OCI-LY7 (cell line): ENCODE results near the gene ARPC2. TPM values are rescaled to one million over a fixed set of nuclear protein-coding genes. Genes with fewer than 3 reads are reported as not detected.

Experiments
- BruUV-seq: library from RNA; stranded (reverse); fragments of 400-500 nt; replicated peaks from 2 replicates; lab custom pipeline; 2021; lab: Mats Ljungman, UMichigan
- CTCF ChIA-PET: fragments of 300-600 bp; sonication (Branson Sonifier 250); formaldehyde crosslinking; loops from one replicate; lab custom pipeline; 2022; ENCODE audit warnings: antibody characterized with exemption; ENCODE audit not compliant: unreplicated experiment; lab: Charles Lee
- POLR2A ChIA-PET: fragments of 300-600 bp; sonication (Branson Sonifier 250); formaldehyde crosslinking; loops from one replicate; lab custom pipeline; 2022; ENCODE audit warnings: antibody characterized with exemption; lab: Charles Lee
- DNase-seq: peaks from one replicate; pipeline ENCODE4 v3.0.0-alpha.2; 2015; ENCODE audit warnings: low spot score
- H2AFZ ChIP-seq: fragments of 200-600 bp; sonication (generic), shearing (Covaris generic); 2 replicates; pipeline ENCODE4 v1.6.1; 2014; ENCODE audit warnings: mild to moderate bottlenecking, antibody characterized with exemption, low read length, moderate library complexity
- H3K27ac ChIP-seq: fragments of 200-600 bp; sonication (generic); 2 replicates; pipeline ENCODE4 v1.5.1; 2014; ENCODE audit warnings: mixed run types, low read depth, mild to moderate bottlenecking, moderate library complexity, low read length, inconsistent platforms; ENCODE audit not compliant: poor library complexity, severe bottlenecking
- H3K36me3 ChIP-seq: fragments of 200-600 bp; sonication (generic); 2 replicates; pipeline ENCODE4 v1.6.1; 2014; ENCODE audit warnings: mild to moderate bottlenecking, antibody characterized with exemption, low read length, moderate library complexity, mixed read lengths; ENCODE audit not compliant: insufficient read depth
- H3K4me1 ChIP-seq: fragments of 200-600 bp; sonication (generic); 2 replicates; pipeline ENCODE4 v1.5.1; 2014; ENCODE audit warnings: mild to moderate bottlenecking, low read length; ENCODE audit not compliant: insufficient read depth, poor library complexity, severe bottlenecking
- H3K4me2 ChIP-seq: fragments of 200-600 bp; sonication (generic); 2 replicates; pipeline ENCODE4 v1.6.1; 2014; ENCODE audit warnings: mild to moderate bottlenecking, low read length
- H3K4me3 ChIP-seq: fragments of 200-600 bp; sonication (generic); 2 replicates; pipeline ENCODE4 v1.5.1; 2014; ENCODE audit warnings: mild to moderate bottlenecking, low read depth, low read length; ENCODE audit not compliant: poor library complexity, severe bottlenecking
- H3K79me2 ChIP-seq: fragments of 200-600 bp; sonication (generic); 2 replicates; pipeline ENCODE4 v1.6.1; 2016; ENCODE audit warnings: low read depth, mild to moderate bottlenecking, low read length, moderate library complexity, mixed read lengths; ENCODE audit not compliant: insufficient read depth
- H3K9me2 ChIP-seq: fragments of 200-600 bp; sonication (generic); 2 replicates; pipeline ENCODE4 v1.6.1; 2016; ENCODE audit warnings: mild to moderate bottlenecking, low read length, mixed read lengths; ENCODE audit not compliant: insufficient read depth
- H3K9me3 ChIP-seq: fragments of 200-600 bp; sonication (generic); 2 replicates; pipeline ENCODE4 v1.6.1; 2014; ENCODE audit warnings: mild to moderate bottlenecking, mixed run types, low read length, mixed read lengths
- H4K20me1 ChIP-seq: fragments of 200-600 bp; sonication (generic); 2 replicates; pipeline ENCODE4 v1.6.1; 2014; ENCODE audit warnings: mild to moderate bottlenecking, antibody characterized with exemption, low read length, moderate library complexity, mixed read lengths; ENCODE audit not compliant: insufficient read depth
- EZH2phosphoT487 ChIP-seq: fragments of 200-600 bp; sonication (generic); IDR thresholded peaks from 2 replicates; pipeline ENCODE4 v1.6.1; 2018; ENCODE audit warnings: low read depth, borderline replicate concordance, mild to moderate bottlenecking, mixed run types, antibody characterized with exemption, low read length, moderate library complexity, mixed read lengths
- intact Hi-C: fragments of 100-400 bp; cut with micrococcal nuclease; formaldehyde crosslinking; loops from one replicate; pipeline ENCODE4 v1.10.0; 2022; ENCODE audit not compliant: unreplicated experiment
- total RNA-seq, 2 experiments: library from RNA; depleted of rRNA in 1 of 2; stranded (reverse); fragments of >200 nt in 1 of 2; shearing (Covaris generic) in 1 of 2; gene quantifications; 2 replicates each; pipeline ENCODE4 v1.2.3, GENCODE V29; 2014 to 2022
- TF ChIP-seq, protein P1 (sequence below): fragments of 200-600 bp; sonication (generic); conservative IDR thresholded peaks from 2 replicates; pipeline ENCODE4 v1.5.1; 2014; ENCODE audit warnings: mild to moderate bottlenecking, antibody characterized with exemption, low read length, moderate library complexity, mixed read lengths

The ARPC2 gene
- total RNA-seq, 2 experiments from 2014 or later = 264 to 545 TPM

DNA sequence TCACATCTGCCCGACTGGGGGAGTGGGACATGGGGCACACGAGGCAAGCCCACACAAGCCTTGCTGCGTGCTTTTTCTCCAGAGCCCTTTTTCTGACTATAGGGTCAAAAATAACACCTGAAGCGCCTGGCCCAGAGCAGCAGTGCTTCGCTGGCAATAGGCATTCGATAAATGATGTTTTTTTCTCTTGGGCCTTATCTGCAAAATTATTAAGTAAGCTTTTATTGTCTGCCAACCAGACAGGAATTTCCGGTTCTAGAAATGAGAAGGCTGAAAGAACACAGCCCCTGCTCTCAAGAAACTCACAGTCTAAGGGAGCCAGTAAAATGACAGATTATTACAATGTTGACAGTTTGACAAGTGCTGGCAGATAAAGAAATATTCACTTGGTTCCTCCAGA lies 78.0 kb downstream of the ARPC2 start:
- H3K79me2 ChIP-seq = peaks cover 11% of the 10 kb centered on the region; the same call in 1 of the 2 replicates
- H3K4me1 ChIP-seq = peaks cover 53% of the 10 kb centered on the region
- ChIA-PET CTCF (interaction anchor here (1.5 kb wide), 2 partner anchors 101 to 105 kb away, joined by 3 to 4 read pairs; no protein-coding TSS in a partner anchor), POLR2A (interaction anchor here (0.9 to 1.3 kb wide), 3 partner anchors 23 to 100 kb away, joined by 3 to 10 read pairs (median 4); no protein-coding TSS in a partner anchor)
- no peak overlapping the region for H2AFZ ChIP-seq
- H3K9me3 ChIP-seq = no peaks in the 10 kb centered on the region
- BruUV-seq = no TSS peak
- no peaks in the 10 kb centered on the region for H3K36me3 ChIP-seq
- intact Hi-C loops = no loop called here
- H3K4me3 ChIP-seq = no peak overlapping the region
- H3K27ac ChIP-seq = no peak overlapping the region
- DNase-seq = no peak
- no peaks in the 10 kb centered on the region for H3K9me2 ChIP-seq
- TF ChIP-seq EZH2phosphoT487 = no peak
- TF ChIP-seq, protein P1, sequence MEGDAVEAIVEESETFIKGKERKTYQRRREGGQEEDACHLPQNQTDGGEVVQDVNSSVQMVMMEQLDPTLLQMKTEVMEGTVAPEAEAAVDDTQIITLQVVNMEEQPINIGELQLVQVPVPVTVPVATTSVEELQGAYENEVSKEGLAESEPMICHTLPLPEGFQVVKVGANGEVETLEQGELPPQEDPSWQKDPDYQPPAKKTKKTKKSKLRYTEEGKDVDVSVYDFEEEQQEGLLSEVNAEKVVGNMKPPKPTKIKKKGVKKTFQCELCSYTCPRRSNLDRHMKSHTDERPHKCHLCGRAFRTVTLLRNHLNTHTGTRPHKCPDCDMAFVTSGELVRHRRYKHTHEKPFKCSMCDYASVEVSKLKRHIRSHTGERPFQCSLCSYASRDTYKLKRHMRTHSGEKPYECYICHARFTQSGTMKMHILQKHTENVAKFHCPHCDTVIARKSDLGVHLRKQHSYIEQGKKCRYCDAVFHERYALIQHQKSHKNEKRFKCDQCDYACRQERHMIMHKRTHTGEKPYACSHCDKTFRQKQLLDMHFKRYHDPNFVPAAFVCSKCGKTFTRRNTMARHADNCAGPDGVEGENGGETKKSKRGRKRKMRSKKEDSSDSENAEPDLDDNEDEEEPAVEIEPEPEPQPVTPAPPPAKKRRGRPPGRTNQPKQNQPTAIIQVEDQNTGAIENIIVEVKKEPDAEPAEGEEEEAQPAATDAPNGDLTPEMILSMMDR = no peak
- H3K4me2 ChIP-seq = no peak overlapping the region
- no peaks in the 10 kb centered on the region for H4K20me1 ChIP-seq

DNA sequence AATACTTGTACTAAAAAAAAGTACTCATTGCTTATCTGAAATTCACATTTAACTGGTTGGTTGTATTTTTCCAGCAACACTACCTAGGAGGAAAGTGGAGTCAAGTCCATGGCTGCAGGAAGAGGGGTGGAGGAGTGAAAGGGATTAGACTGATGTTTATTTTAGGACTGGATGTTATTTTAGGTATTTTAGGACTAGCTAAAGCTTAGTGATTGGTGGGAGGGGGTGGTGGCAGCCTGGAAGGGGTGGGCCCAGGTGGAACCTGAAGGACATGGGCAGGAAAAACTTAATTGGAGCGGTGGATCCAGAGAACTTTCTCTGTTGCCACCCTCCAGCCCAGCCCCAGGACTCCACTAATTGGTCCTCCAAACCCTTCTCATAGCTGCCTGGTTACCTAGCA lies 79.2 kb downstream of the ARPC2 start:
- POLR2A ChIA-PET = interaction anchor here (1.1 to 1.3 kb wide), 5 partner anchors 60 to 98 kb away, joined by 4 to 10 read pairs (median 4); partner anchors contain the start of gene CATIP
- intact Hi-C loops = no loop called here

More for the DNA sequence above, 79.2 kb downstream of the ARPC2 start:
- no peak overlapping the region for H2AFZ ChIP-seq
- no peaks in the 10 kb centered on the region for H4K20me1 ChIP-seq
- CTCF ChIA-PET = interaction anchor here (0.6 to 1.5 kb wide), 4 partner anchors 23 to 392 kb away, joined by 3 to 5 read pairs (median 4); no protein-coding TSS in a partner anchor
- no peak overlapping the region for H3K27ac ChIP-seq
- no peaks in the 10 kb centered on the region for H3K9me3 ChIP-seq
- H3K79me2 ChIP-seq = peaks cover 4% of the 10 kb centered on the region; the same call in 1 of the 2 replicates
- no peak for TF ChIP-seq EZH2phosphoT487
- TF ChIP-seq, protein P1 = no peak
- H3K4me2 ChIP-seq = no peak overlapping the region
- H3K36me3 ChIP-seq = no peaks in the 10 kb centered on the region
- DNase-seq = no peak
- peaks cover 48% of the 10 kb centered on the region for H3K4me1 ChIP-seq
- no peak overlapping the region for H3K4me3 ChIP-seq
- no TSS peak for BruUV-seq
- no peaks in the 10 kb centered on the region for H3K9me2 ChIP-seq
